PFSK-1 (cell line): ENCODE data around the gene AFAP1L2.

ENCODE experiments used
- FOXP2 ChIP-seq: optimal IDR thresholded peaks from 2 replicates; pipeline ENCODE3; 2011; ENCODE audit warnings: borderline replicate concordance, control low read depth, inconsistent platforms; ENCODE audit not compliant: insufficient read depth; ENCODE audit errors: extremely low read length, extremely low read depth
- POLR2AphosphoS5 ChIP-seq: IDR thresholded peaks from 2 replicates; pipeline ENCODE4 v1.6.1; 2012; ENCODE audit warnings: low read depth, mild to moderate bottlenecking, control low read depth, low read length, moderate library complexity
- SIN3A ChIP-seq: IDR thresholded peaks from 2 replicates; pipeline ENCODE4 v1.6.1; 2012; ENCODE audit warnings: mild to moderate bottlenecking, low read length, moderate library complexity, borderline replicate concordance; ENCODE audit not compliant: insufficient read depth
- TAF1 ChIP-seq: IDR thresholded peaks from 2 replicates; pipeline ENCODE4 v1.6.1; 2012; ENCODE audit warnings: low read length, control low read depth, borderline replicate concordance; ENCODE audit not compliant: insufficient read depth

DNA sequence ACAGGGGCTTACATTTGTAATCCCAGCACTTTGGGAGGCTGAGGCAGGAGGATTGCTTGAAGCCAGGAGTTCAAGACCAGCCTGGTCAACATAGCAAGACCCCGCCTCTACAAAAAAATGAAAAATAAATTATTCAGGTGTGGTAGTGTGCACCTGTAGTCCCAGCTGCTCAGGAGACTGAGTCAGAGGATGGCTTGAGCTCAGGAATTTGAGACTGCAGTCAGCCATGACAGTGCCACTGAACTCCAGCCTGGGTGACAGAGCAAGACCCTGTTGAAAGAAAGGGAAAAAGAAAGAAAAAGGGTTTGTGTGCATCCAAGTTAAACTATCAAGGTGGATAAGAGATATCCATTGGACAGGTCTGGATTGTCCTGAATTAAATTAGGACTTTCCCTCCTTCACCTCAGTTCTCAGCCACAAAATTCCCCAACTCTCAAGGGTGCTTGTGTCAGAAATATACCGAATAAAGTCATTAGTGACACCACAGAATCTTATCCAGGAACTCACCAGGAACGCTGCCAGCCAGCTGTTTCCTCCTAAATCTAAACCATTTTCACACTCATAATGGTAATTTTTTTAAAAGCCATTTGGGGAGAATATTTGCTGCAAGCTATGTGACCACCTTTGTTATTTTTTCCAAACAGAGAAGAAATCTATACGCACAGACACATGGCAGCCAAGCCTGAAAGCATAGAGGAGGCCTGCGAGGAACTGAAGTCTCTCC, 12.0 kb downstream of the AFAP1L2 start:
- TF ChIP-seq FOXP2 = no peak
- no peak for TF ChIP-seq TAF1
- TF ChIP-seq POLR2AphosphoS5 = no peak
- TF ChIP-seq SIN3A = no peak
